Neural progenitor cell (in vitro differentiated cells): ENCODE data around the gene CSHL1.

Source experiments
- EZH2 ChIP-seq: fragments of 200-600 bp; sonication (generic); IDR thresholded peaks from 2 replicates; pipeline ENCODE4 v1.6.1; 2017; ENCODE audit warnings: antibody characterized with exemption, mild to moderate bottlenecking, moderate library complexity
- EZH2phosphoT487 ChIP-seq: fragments of 200-600 bp; sonication (generic); IDR thresholded peaks from 2 replicates; pipeline ENCODE4 v1.6.1; 2017; ENCODE audit warnings: antibody characterized with exemption
- TF ChIP-seq, protein P1 (sequence below): fragments of 200-600 bp; sonication (generic); IDR thresholded peaks from 2 replicates; pipeline ENCODE4 v1.5.1; 2017; ENCODE audit warnings: antibody characterized with exemption, mild to moderate bottlenecking

DNA sequence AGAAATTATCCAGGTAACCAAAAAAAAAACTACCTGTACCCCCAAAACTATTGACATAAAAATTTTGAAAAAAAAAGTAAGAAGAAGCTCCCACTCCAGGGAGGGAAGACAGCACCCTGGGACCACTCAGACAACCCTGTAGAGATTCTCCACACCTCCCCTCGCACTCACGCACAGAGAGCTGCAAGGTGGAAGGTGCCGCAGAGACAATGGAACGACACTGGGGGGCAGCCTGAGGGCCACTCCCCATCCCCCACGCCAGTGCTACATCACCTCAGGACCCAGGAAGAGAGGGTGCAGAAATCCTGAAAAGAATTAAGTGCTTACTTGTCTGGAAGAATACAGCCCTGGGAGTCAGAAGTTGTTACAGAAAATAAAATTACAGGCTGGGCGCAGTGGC is 26.3 kb upstream of the CSHL1 start:
- TF ChIP-seq, protein P1, sequence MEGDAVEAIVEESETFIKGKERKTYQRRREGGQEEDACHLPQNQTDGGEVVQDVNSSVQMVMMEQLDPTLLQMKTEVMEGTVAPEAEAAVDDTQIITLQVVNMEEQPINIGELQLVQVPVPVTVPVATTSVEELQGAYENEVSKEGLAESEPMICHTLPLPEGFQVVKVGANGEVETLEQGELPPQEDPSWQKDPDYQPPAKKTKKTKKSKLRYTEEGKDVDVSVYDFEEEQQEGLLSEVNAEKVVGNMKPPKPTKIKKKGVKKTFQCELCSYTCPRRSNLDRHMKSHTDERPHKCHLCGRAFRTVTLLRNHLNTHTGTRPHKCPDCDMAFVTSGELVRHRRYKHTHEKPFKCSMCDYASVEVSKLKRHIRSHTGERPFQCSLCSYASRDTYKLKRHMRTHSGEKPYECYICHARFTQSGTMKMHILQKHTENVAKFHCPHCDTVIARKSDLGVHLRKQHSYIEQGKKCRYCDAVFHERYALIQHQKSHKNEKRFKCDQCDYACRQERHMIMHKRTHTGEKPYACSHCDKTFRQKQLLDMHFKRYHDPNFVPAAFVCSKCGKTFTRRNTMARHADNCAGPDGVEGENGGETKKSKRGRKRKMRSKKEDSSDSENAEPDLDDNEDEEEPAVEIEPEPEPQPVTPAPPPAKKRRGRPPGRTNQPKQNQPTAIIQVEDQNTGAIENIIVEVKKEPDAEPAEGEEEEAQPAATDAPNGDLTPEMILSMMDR = no peak
- TF ChIP-seq EZH2phosphoT487 (no peak), EZH2 (no peak)
